ACC112 (cell line): ENCODE measurements around the gene FHL3.
"Not testable (repeated sequence)": the region's sequence is repeated elsewhere in the genome, so short reads cannot be mapped to it uniquely, and the experiment has no call there.

Experiments
- H2AFZ ChIP-seq: fragments of 200-600 bp; sonication (generic); one replicate; pipeline ENCODE4 v1.6.0; 2017; ENCODE audit warnings: antibody characterized with exemption, low read length; ENCODE audit not compliant: unreplicated experiment
- H3K27ac ChIP-seq: fragments of 200-600 bp; sonication (generic); 2 replicates; pipeline ENCODE4 v1.5.1; 2014; ENCODE audit warnings: low read depth, mild to moderate bottlenecking, antibody characterized with exemption, low read length, moderate library complexity
- H3K27me3 ChIP-seq: fragments of 200-600 bp; sonication (generic); 2 replicates; pipeline ENCODE4 v1.6.1; 2014; ENCODE audit warnings: mild to moderate bottlenecking, antibody characterized with exemption, low read length, moderate library complexity, mixed read lengths; ENCODE audit not compliant: insufficient read depth
- H3K36me3 ChIP-seq: fragments of 200-600 bp; sonication (generic); 2 replicates; pipeline ENCODE4 v1.6.1; 2016; ENCODE audit warnings: mild to moderate bottlenecking, antibody characterized with exemption, low read length, moderate library complexity, mixed read lengths; ENCODE audit not compliant: insufficient read depth
- H3K4me1 ChIP-seq: fragments of 200-600 bp; sonication (generic); one replicate; pipeline ENCODE4 v1.6.1; 2016; ENCODE audit warnings: low read length, mixed read lengths; ENCODE audit not compliant: insufficient read depth, unreplicated experiment, control insufficient read depth
- H3K4me3 ChIP-seq: fragments of 200-600 bp; sonication (generic); 2 replicates; pipeline ENCODE4 v1.5.1; 2014; ENCODE audit warnings: mild to moderate bottlenecking, low read depth, low read length
- H3K79me2 ChIP-seq: fragments of 200-600 bp; sonication (generic); one replicate; pipeline ENCODE4 v1.6.0; 2016; ENCODE audit warnings: low read length; ENCODE audit not compliant: control insufficient read depth, unreplicated experiment, insufficient read depth

FHL3 gene

GRCh38 chr1:37998089-37998808 is 7.1 kb downstream of the FHL3 start:
- Histone ChIP-seq H3K4me1 (peaks cover 52% of the 10 kb centered on the region), H3K27ac (peak overlapping the region; percentile 95), H3K4me3 (no peak overlapping the region), H3K79me2 (peaks cover 49% of the 10 kb centered on the region), H2AFZ (no peak overlapping the region), H3K27me3 (no peaks in the 10 kb centered on the region), H3K36me3 (peaks cover 22% of the 10 kb centered on the region)

DNA sequence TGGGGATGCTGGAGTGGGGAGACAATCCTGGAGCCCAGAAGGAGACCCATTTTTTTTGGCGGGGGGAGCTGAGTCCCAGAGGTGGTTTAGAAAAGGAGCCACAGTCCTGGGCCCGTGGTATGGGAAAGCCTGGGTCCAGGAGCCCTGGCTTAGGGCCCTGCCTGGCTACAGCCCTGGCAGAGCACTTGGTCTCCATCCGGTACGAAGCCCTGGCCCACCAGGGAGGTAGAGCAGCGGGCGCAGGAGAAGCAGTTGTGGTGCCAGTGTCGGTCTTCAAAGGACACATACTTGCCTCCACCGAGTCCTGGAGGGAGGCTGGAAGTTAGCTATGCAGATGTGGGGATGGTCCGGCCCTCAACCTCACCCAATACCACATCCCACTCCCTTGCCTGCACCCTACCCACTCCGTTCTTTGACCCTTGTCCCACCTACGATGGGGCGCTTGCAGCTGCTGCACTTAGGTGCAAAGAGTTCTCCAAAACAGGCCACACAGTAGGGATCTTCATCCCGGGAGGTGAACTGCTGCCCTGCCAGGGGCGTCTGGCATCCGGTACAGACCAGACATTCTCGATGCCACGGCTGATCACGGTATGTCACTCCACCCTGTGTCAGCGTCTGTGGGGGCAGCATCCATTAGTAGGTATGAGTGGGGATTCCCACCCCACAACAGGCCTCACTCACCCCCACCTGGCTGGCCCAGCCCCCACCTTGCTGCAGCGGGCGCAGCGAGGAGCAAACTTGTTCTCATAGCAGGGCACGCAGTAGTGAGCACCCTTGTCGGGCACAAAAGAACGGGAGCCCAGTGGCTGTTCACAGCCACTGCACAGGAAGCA is 7.8 kb downstream of the FHL3 start:
- Histone ChIP-seq H3K4me1 (peaks cover 49% of the 10 kb centered on the region), H3K27me3 (no peaks in the 10 kb centered on the region), H3K4me3 (no peak overlapping the region), H2AFZ (no peak overlapping the region), H3K79me2 (peaks cover 41% of the 10 kb centered on the region), H3K27ac (no peak overlapping the region), H3K36me3 (peaks cover 22% of the 10 kb centered on the region)

DNA sequence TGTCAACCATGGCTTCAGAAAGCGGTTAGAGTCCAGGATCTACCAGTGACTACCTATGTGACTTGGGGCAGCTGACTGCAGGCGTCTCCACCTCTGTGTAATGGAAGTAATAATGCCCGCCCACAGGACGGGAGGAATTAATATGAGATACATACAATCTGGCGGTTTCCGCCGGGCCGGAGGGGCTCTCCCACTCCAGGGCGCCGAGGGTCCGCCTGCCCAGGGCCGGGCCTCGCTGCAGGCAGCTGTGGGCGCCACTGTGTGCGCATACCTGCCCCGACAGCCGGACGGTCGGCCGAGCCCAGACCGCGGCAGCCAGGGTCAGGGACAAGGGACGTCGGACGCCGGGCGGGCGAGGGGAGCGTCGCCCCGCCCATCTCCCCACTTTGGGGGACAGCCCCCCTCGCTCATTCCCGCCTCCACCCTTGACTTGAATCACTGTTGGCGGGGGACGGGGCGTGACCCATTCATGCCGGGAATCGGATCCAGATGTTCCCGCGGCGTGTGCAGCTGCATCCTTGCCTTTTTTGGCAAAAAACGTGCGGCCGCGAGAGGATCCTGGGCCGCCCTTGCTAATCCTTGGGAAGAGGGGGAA is 9.5 kb downstream of the FHL3 start:
- Histone ChIP-seq H3K4me1 (peaks cover 38% of the 10 kb centered on the region), H3K36me3 (peaks cover 22% of the 10 kb centered on the region), H3K27ac (no peak overlapping the region), H3K27me3 (no peaks in the 10 kb centered on the region), H3K79me2 (peaks cover 27% of the 10 kb centered on the region), H3K4me3 (0 out of 2 replicates have a peak overlapping the region, but pooled peaks have one; percentile 3), H2AFZ (no peak overlapping the region)

DNA sequence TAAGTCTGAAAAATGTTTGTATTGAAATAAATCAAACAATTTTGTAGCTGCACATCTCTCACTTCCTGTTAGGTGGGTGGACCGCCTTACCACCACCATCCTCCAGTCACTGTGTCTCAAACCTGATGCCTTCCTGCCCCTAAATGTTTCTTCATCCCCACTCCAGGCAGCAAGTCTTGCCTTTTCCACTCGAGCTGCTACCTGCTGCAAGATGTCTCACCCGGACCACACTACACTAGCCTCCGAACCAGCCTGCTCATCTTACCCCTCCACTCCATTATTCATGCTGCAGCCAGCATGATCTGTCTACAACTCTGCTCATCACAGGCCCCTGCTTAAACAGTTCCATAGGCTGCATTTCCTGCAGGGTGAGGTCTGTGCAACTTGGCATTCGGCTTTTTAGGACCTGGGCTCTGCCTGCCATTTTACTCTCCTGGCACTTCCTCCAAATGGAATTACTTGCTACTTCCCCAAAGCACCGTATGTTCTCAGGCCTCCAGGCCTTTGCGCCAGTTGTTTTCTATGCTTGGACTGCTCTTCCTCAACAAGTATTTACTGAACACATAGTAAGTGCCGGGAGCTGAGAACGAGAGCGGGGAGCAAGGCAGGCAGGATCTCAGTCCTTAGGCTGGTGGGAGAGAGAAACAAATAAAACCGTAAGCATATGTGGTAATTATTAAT is 10.3 kb downstream of the FHL3 start:
- Histone ChIP-seq H2AFZ (no peak overlapping the region), H3K4me3 (no peak overlapping the region), H3K79me2 (peaks cover 23% of the 10 kb centered on the region), H3K27ac (no peak overlapping the region), H3K4me1 (peaks cover 31% of the 10 kb centered on the region), H3K27me3 (no peaks in the 10 kb centered on the region), H3K36me3 (peaks cover 22% of the 10 kb centered on the region)

DNA sequence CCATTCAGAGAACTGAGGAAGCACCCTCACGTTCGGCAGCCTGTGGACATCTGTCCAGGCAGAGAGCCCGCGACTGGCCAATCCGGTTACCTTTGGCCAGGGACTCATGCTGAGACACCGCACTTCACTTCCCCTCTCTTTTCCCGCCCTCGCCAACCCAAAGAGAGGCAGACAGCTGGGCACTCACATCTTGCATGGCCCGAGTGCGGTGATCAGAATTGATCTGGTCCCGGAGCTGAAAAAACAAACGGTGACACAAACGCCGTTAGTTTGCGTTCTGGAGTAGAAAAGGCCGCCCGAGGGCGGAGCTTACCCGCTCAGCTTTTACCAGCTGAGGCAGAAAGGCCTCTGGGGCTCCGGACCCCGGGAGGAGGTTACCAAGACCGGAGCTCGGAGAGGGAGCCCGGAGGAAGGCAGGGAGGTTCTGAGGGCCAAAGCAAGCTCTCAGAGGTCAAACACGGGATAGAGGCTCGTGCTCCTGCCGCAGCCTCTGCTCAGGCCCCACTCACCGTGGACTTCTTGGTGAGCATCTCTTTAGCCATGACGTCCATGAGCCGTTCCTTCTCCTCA is 15.9 kb downstream of the FHL3 start:
- Histone ChIP-seq H3K27me3 (no peaks in the 10 kb centered on the region), H3K27ac (peak overlapping the region; percentile 68), H3K79me2 (peaks cover 27% of the 10 kb centered on the region), H2AFZ (peak overlapping the region; percentile 60), H3K36me3 (peaks cover 17% of the 10 kb centered on the region), H3K4me1 (peaks cover 8% of the 10 kb centered on the region), H3K4me3 (peak overlapping the region; percentile 97)

DNA sequence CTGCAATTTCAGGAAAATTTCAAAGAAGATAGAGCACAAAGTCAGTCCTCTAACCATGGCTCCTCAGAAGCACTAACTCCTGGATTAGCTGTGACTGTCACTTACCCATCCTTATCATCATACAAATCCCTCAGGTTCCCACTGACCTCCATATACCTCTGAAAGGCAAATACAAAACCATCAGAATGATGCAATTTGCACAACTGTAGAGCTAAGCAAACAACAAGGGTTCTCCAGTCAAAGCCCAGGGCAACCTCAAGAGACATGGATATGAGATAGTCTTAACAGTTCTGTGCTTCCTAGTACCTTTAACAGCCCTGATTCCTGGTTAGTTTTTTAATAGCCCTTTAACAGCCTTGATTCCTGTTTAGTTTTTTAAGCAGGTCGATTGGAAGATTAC is 17.6 kb downstream of the FHL3 start:
- Histone ChIP-seq H3K4me1 (peaks cover 8% of the 10 kb centered on the region), H3K36me3 (peaks cover 23% of the 10 kb centered on the region), H3K27ac (no peak overlapping the region), H3K27me3 (no peaks in the 10 kb centered on the region), H3K79me2 (peaks cover 27% of the 10 kb centered on the region), H3K4me3 (no peak overlapping the region; the same call in 1 of the 2 replicates), H2AFZ (no peak overlapping the region)

DNA sequence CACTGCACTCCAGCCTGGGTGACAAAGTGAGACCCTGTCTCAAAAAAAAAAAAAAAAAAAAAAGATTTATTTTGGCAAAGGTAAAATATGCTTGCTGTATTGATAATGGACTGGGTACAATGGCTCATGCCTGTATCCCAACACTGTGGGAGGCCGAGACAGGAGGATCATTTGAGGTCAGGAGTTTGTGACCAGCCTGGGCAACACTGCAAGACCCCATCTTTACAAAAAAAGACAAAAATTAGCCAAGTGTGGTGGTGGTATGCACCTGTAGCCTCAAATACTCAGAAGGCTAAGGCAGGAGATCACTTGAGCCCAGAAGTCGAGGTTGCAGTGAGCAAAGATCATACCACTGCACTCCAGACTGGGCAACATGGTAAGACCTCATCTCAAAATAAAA is 21.8 kb downstream of the FHL3 start:
- Histone ChIP-seq H3K79me2 (peaks cover 15% of the 10 kb centered on the region), H3K36me3 (peaks cover 37% of the 10 kb centered on the region), H3K27me3 (no peaks in the 10 kb centered on the region), H3K4me3 (no peak overlapping the region), H3K27ac (no peak overlapping the region), H2AFZ (no peak overlapping the region), H3K4me1 (peaks cover 7% of the 10 kb centered on the region)

DNA sequence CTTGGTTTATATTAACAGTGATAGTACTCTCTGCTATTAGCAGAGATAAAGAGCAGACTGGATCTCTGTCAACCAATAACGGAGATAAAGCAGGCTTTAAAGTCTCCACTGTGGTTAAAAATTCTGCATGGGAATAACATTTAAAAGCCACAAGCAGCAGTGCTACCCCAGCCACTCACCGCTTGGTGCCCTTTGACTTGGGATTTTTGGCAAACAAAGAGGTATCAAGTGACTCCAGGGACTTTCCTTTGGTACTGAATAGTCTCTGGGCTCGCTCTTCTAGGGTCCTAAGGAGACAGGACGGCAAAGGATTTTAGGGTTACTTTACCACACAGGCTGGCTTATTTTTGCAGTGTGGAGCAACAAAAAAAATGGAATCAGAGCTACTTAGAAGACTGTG is 26.8 kb downstream of the FHL3 start:
- H2AFZ ChIP-seq = no peak overlapping the region
- H3K27me3 ChIP-seq = no peaks in the 10 kb centered on the region
- H3K4me1 ChIP-seq = no peaks in the 10 kb centered on the region
- no peak overlapping the region for H3K27ac ChIP-seq
- no peak overlapping the region for H3K4me3 ChIP-seq
- peaks cover 5% of the 10 kb centered on the region for H3K79me2 ChIP-seq
- H3K36me3 ChIP-seq = peaks cover 33% of the 10 kb centered on the region

DNA sequence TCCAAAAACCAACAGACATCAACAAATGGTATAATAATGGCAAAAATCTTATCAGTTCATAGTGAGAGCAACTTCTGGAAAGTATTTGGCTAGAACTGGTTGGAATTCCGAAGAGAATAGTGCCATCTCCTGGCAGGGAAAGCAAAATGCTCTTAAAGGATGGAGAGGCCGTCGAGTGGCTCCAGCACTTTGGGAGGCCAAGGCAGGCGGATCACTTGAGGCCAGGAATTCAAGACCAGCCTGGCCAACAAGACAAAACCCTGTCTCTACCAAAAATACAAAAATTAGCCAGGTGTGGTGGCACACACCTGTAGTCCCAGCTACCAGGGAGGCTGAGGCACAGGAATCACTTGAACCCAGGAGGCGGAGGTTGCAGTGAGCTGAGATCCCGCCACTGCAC is 30.2 kb downstream of the FHL3 start:
- not testable (repeated sequence) for H3K4me3 ChIP-seq, H2AFZ ChIP-seq, H3K79me2 ChIP-seq, H3K4me1 ChIP-seq, H3K27me3 ChIP-seq, H3K27ac ChIP-seq
- peaks cover 19% of the 10 kb centered on the region; the same call in 1 of the 2 replicates for H3K36me3 ChIP-seq

- Histone ChIP-seq H3K4me1 (no peaks in the 10 kb centered on the region), H3K4me3 (no peak overlapping the region), H2AFZ (no peak overlapping the region), H3K36me3 (peaks cover 23% of the 10 kb centered on the region; the same call in 1 of the 2 replicates), H3K27ac (no peak overlapping the region), H3K79me2 (peaks cover 5% of the 10 kb centered on the region), H3K27me3 (no peaks in the 10 kb centered on the region)
Measured at GRCh38 chr1:37974567-37974966, 30.7 kb downstream of the FHL3 start.
